Panc1 (cell line): ENCODE data around the gene IBTK.

Experiments used
- POLR2AphosphoS5 ChIP-seq: IDR thresholded peaks from 2 replicates; pipeline ENCODE4 v1.6.1; 2012; ENCODE audit warnings: mild to moderate bottlenecking, low read depth, low read length, moderate library complexity
- TF ChIP-seq, protein P1 (sequence below): fragments of 450-650 bp; IDR thresholded peaks from 2 replicates; pipeline ENCODE4 v1.5.1; 2017; ENCODE audit warnings: mild to moderate bottlenecking
- TF ChIP-seq, protein P2 (sequence below), 2 experiments: IDR thresholded peaks; 2 replicates each; pipeline ENCODE4 v1.6.1; 2011 to 2012; ENCODE audit warnings: low read depth in 2 of 2, control low read depth in 1 of 2, low read length in 1 of 2, mild to moderate bottlenecking in 1 of 2, moderate library complexity in 1 of 2; ENCODE audit not compliant: insufficient read depth in 1 of 2

DNA sequence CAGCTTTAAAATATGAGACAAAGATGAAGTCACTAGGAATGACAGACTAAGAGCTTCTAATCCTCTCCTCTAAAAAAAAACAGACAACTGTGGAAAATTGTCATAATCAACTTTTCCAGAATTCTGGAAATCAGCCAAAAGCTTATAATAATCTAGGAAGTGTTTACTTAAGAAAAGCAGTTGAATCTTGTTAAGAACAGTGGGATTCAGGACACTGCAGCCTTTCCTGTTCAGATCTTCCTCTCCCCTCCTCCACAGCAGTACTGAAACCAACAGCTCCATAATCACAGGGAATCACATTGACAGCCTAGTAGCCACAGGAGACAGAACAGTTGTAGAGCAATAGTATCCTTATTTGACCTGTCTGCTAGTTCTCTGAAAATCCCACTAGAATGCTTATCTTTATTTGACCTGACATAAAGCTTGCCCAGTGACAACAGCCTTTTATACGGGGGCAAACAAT is 41.6 kb downstream of the IBTK start:
- TF ChIP-seq, protein P1, sequence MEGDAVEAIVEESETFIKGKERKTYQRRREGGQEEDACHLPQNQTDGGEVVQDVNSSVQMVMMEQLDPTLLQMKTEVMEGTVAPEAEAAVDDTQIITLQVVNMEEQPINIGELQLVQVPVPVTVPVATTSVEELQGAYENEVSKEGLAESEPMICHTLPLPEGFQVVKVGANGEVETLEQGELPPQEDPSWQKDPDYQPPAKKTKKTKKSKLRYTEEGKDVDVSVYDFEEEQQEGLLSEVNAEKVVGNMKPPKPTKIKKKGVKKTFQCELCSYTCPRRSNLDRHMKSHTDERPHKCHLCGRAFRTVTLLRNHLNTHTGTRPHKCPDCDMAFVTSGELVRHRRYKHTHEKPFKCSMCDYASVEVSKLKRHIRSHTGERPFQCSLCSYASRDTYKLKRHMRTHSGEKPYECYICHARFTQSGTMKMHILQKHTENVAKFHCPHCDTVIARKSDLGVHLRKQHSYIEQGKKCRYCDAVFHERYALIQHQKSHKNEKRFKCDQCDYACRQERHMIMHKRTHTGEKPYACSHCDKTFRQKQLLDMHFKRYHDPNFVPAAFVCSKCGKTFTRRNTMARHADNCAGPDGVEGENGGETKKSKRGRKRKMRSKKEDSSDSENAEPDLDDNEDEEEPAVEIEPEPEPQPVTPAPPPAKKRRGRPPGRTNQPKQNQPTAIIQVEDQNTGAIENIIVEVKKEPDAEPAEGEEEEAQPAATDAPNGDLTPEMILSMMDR, result no peak
- TF ChIP-seq POLR2AphosphoS5, result no peak
- TF ChIP-seq, protein P2, sequence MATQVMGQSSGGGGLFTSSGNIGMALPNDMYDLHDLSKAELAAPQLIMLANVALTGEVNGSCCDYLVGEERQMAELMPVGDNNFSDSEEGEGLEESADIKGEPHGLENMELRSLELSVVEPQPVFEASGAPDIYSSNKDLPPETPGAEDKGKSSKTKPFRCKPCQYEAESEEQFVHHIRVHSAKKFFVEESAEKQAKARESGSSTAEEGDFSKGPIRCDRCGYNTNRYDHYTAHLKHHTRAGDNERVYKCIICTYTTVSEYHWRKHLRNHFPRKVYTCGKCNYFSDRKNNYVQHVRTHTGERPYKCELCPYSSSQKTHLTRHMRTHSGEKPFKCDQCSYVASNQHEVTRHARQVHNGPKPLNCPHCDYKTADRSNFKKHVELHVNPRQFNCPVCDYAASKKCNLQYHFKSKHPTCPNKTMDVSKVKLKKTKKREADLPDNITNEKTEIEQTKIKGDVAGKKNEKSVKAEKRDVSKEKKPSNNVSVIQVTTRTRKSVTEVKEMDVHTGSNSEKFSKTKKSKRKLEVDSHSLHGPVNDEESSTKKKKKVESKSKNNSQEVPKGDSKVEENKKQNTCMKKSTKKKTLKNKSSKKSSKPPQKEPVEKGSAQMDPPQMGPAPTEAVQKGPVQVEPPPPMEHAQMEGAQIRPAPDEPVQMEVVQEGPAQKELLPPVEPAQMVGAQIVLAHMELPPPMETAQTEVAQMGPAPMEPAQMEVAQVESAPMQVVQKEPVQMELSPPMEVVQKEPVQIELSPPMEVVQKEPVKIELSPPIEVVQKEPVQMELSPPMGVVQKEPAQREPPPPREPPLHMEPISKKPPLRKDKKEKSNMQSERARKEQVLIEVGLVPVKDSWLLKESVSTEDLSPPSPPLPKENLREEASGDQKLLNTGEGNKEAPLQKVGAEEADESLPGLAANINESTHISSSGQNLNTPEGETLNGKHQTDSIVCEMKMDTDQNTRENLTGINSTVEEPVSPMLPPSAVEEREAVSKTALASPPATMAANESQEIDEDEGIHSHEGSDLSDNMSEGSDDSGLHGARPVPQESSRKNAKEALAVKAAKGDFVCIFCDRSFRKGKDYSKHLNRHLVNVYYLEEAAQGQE (IDR thresholded peaks at IDR 0.05; ENCODE audit: insufficient read depth in 1 of 2, low read depth in 2 of 2, low read length in 1 of 2), result no peak
